Osteoblast (primary cell): ENCODE results near the gene HUWE1. TPM values are rescaled to one million over a fixed set of nuclear protein-coding genes. Genes with fewer than 3 reads are reported as not detected.

ENCODE experiments used
- DNase-seq: peaks from one replicate; pipeline ENCODE4 v3.0.0; 2011; ENCODE audit warnings: low spot score, mixed read lengths; ENCODE audit not compliant: insufficient read length; ENCODE audit errors: missing footprints
- H2AFZ ChIP-seq: 2 replicates; pipeline ENCODE4 v1.6.0; 2011; ENCODE audit warnings: mild to moderate bottlenecking, low read length
- H3K27ac ChIP-seq: 2 replicates; pipeline ENCODE4 v1.5.1; 2011; ENCODE audit warnings: mild to moderate bottlenecking, low read depth, low read length, moderate library complexity
- H3K27me3 ChIP-seq: 2 replicates; pipeline ENCODE4 v1.6.0; 2012; ENCODE audit warnings: mild to moderate bottlenecking, control low read depth, inconsistent platforms, low read length, moderate library complexity; ENCODE audit not compliant: insufficient read depth
- H3K36me3 ChIP-seq: 2 replicates; pipeline ENCODE4 v1.5.1; 2011; ENCODE audit warnings: mild to moderate bottlenecking, low read length, control low read depth, moderate library complexity; ENCODE audit not compliant: insufficient read depth
- H3K4me1 ChIP-seq: 2 replicates; pipeline ENCODE4 v1.5.1; 2011; ENCODE audit warnings: mild to moderate bottlenecking, low read length, control low read depth, moderate library complexity; ENCODE audit not compliant: insufficient read depth
- H3K4me2 ChIP-seq: 2 replicates; pipeline ENCODE4 v1.6.0; 2011; ENCODE audit warnings: mild to moderate bottlenecking, low read length; ENCODE audit not compliant: insufficient read depth
- H3K4me3 ChIP-seq: fragments of 200-600 bp; sonication (generic); 3 replicates; pipeline ENCODE4 v1.5.1; 2012; ENCODE audit warnings: mild to moderate bottlenecking, low read length, inconsistent platforms; ENCODE audit not compliant: insufficient read depth
- H3K79me2 ChIP-seq: 2 replicates; pipeline ENCODE4 v1.6.0; 2012; ENCODE audit warnings: mild to moderate bottlenecking, low read length, control low read depth, inconsistent platforms; ENCODE audit not compliant: insufficient read depth
- H3K9me3 ChIP-seq: 2 replicates; pipeline ENCODE4 v1.5.1; 2011; ENCODE audit warnings: low read depth, low read length, control low read depth
- H4K20me1 ChIP-seq: 2 replicates; pipeline ENCODE4 v1.6.0; 2012; ENCODE audit warnings: mild to moderate bottlenecking, low read length, control low read depth; ENCODE audit not compliant: insufficient read depth
- total RNA-seq: library from RNA; depleted of rRNA; stranded (reverse); fragments of >200 nt; gene quantifications from 2 replicates; pipeline ENCODE4 v1.2.3, GENCODE V29; 2012
- TF ChIP-seq, protein P1 (sequence below): IDR thresholded peaks from 2 replicates; pipeline ENCODE4 v1.5.1; 2011; ENCODE audit warnings: mild to moderate bottlenecking, low read depth, low read length, moderate library complexity; ENCODE audit errors: extremely low read depth

HUWE1 gene
- total RNA-seq, 1 donor: 116 TPM

DNA sequence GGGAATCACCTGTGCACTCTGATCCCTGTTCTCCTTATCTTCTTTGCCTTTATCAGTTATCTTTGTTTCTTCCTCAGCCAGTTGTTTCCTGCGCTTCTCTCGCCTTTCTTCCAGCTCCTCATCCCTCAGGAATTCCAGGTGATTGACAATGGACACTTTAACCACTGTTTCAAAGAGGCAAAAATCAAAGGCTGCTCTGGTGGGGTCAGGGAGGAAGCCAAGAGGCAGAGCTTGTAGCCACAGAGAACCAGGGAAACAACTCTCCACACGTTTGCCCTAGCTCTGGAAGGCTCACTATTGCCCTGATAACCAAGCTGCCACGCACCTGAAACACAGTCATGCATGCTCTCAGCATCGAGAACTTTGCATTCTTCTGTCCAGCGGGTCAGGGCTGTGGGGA, 127.9 kb downstream of the HUWE1 start:
- H3K4me2 ChIP-seq: no peak overlapping the region
- no peak overlapping the region for H3K4me3 ChIP-seq
- H4K20me1 ChIP-seq: peaks cover 7% of the 10 kb centered on the region
- no peak for DNase-seq
- no peaks in the 10 kb centered on the region for H3K9me3 ChIP-seq
- H3K79me2 ChIP-seq: no peaks in the 10 kb centered on the region
- H3K4me1 ChIP-seq: no peaks in the 10 kb centered on the region
- H3K27ac ChIP-seq: no peak overlapping the region
- H3K27me3 ChIP-seq: no peaks in the 10 kb centered on the region
- TF ChIP-seq, protein P1, sequence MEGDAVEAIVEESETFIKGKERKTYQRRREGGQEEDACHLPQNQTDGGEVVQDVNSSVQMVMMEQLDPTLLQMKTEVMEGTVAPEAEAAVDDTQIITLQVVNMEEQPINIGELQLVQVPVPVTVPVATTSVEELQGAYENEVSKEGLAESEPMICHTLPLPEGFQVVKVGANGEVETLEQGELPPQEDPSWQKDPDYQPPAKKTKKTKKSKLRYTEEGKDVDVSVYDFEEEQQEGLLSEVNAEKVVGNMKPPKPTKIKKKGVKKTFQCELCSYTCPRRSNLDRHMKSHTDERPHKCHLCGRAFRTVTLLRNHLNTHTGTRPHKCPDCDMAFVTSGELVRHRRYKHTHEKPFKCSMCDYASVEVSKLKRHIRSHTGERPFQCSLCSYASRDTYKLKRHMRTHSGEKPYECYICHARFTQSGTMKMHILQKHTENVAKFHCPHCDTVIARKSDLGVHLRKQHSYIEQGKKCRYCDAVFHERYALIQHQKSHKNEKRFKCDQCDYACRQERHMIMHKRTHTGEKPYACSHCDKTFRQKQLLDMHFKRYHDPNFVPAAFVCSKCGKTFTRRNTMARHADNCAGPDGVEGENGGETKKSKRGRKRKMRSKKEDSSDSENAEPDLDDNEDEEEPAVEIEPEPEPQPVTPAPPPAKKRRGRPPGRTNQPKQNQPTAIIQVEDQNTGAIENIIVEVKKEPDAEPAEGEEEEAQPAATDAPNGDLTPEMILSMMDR: no peak
- H3K36me3 ChIP-seq: peaks cover 83% of the 10 kb centered on the region
- H2AFZ ChIP-seq: no peak overlapping the region

DNA sequence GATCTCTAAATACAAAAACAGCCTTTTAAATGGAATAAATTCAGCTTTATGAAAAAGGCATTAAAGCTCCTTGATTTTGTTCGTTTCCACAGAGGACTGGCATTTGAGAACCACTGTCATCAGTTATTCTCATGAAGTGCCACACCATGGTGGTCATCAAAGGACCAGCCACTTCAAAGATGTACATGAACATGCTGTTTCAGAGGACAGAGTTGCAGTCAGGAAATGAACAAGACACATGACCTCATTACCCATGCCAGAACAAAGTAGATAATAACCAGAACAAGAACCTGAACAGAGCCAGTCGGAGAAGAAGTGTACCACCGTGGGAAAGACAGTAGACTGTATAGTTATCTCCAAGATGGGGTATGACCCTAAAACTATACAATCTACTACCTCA, 129.7 kb downstream of the HUWE1 start:
- H3K9me3 ChIP-seq: no peaks in the 10 kb centered on the region
- peaks cover 7% of the 10 kb centered on the region for H4K20me1 ChIP-seq
- TF ChIP-seq, protein P1: no peak
- no peak for DNase-seq
- no peaks in the 10 kb centered on the region for H3K4me1 ChIP-seq
- no peak overlapping the region for H3K27ac ChIP-seq
- H2AFZ ChIP-seq: no peak overlapping the region
- H3K79me2 ChIP-seq: no peaks in the 10 kb centered on the region
- no peak overlapping the region for H3K4me2 ChIP-seq
- no peaks in the 10 kb centered on the region for H3K27me3 ChIP-seq
- H3K36me3 ChIP-seq: peaks cover 72% of the 10 kb centered on the region
- no peak overlapping the region for H3K4me3 ChIP-seq

GRCh38 chrX:53550756-53551463, 135.6 kb downstream of the HUWE1 start:
- H3K36me3 ChIP-seq: peaks cover 54% of the 10 kb centered on the region

DNA sequence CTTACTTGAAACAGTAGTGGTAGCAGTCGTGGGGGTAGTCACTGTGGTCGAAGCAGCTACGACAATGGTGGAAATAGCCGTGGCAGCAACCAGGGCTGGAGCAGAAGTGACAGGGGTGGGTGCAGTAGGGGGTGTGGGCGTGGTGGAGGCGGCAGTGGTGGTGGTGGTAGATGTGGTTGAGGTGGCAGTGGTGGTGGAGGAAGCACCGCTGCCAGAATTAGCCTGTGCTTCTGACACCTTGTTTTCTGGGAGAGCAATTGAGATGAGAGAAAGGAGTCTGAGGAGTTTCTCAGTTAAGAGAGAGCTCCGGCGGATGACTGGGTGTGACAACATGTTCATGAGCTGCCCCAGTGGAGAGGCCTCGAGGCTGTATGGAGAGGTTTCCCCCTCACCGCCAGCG, 138.9 kb downstream of the HUWE1 start:
- H3K4me1 ChIP-seq: no peaks in the 10 kb centered on the region
- H3K79me2 ChIP-seq: no peaks in the 10 kb centered on the region
- no peak overlapping the region for H3K4me3 ChIP-seq
- peaks cover 7% of the 10 kb centered on the region for H4K20me1 ChIP-seq
- H3K27me3 ChIP-seq: peaks cover 12% of the 10 kb centered on the region
- H2AFZ ChIP-seq: no peak overlapping the region
- H3K9me3 ChIP-seq: no peaks in the 10 kb centered on the region
- H3K4me2 ChIP-seq: no peak overlapping the region
- no peak overlapping the region for H3K27ac ChIP-seq
- DNase-seq: no peak
- TF ChIP-seq, protein P1: no peak
- H3K36me3 ChIP-seq: peaks cover 69% of the 10 kb centered on the region

More at GRCh38 chrX:53550756-53551463, 135.6 kb downstream of the HUWE1 start:
- H2AFZ ChIP-seq: no peak overlapping the region
- no peak overlapping the region for H3K4me3 ChIP-seq
- H4K20me1 ChIP-seq: peaks cover 4% of the 10 kb centered on the region
- H3K79me2 ChIP-seq: no peaks in the 10 kb centered on the region
- no peaks in the 10 kb centered on the region for H3K4me1 ChIP-seq
- H3K27me3 ChIP-seq: peaks cover 5% of the 10 kb centered on the region
- TF ChIP-seq, protein P1: no peak
- H3K27ac ChIP-seq: no peak overlapping the region
- no peak for DNase-seq
- no peak overlapping the region for H3K4me2 ChIP-seq
- no peaks in the 10 kb centered on the region for H3K9me3 ChIP-seq
